ENCODE measurements around the gene GCSH. TPM values are rescaled to one million over a fixed set of nuclear protein-coding genes. Genes with fewer than 3 reads are reported as not detected.

The GCSH gene
- total RNA-seq, 3 donors from 2014 or later = 14.2 to 18.3 (median 18.0) TPM

DNA sequence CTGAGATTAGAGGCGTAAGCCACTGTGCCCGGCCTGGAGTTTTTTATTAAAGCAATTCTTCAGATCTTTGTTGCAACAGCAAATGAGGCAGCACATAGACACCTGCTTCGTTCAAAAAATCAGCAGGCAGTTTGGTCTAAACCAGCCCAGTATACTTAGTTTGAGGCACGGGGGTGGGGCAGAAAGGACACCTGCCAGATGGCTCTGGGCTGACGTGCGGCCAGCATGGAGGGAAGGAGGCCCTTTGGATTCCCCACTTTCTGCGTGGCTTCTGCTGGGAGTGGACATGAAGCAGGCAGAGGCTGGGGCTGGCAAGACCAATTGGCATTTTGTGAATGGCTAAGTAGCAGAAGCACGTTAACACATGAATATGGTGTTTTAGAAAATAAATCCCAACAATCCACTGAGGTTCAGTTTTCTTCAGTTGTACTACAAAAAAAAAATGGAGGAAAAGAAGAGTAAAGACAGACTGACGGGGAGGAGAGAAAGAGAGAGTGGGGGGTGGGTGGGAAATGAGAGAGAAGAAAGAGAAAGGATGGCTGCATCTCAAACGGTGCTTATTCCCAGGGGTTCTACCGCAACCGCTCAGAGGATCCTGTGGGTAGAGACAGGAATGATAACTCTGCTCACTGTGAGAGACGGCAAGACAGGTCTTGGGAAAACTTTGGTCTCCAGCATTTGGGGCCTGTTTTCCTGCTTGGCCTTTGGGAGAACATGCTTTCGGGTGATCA lies 35.5 kb downstream of the GCSH start:
- no peaks in the 10 kb centered on the region for H3K36me3 ChIP-seq (ENCODE audit: low read depth)
- H3K9me3 ChIP-seq = no peaks in the 10 kb centered on the region
- ATAC-seq (no peak), DNase-seq (no peak)
- H3K4me3 ChIP-seq = no peak overlapping the region
- H3K4me1 ChIP-seq (ENCODE audit: low read depth) = no peaks in the 10 kb centered on the region
- intact Hi-C loops (cut with DNase I, micrococcal nuclease) = no loop called here
- TF ChIP-seq, protein P1, sequence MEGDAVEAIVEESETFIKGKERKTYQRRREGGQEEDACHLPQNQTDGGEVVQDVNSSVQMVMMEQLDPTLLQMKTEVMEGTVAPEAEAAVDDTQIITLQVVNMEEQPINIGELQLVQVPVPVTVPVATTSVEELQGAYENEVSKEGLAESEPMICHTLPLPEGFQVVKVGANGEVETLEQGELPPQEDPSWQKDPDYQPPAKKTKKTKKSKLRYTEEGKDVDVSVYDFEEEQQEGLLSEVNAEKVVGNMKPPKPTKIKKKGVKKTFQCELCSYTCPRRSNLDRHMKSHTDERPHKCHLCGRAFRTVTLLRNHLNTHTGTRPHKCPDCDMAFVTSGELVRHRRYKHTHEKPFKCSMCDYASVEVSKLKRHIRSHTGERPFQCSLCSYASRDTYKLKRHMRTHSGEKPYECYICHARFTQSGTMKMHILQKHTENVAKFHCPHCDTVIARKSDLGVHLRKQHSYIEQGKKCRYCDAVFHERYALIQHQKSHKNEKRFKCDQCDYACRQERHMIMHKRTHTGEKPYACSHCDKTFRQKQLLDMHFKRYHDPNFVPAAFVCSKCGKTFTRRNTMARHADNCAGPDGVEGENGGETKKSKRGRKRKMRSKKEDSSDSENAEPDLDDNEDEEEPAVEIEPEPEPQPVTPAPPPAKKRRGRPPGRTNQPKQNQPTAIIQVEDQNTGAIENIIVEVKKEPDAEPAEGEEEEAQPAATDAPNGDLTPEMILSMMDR (IDR thresholded peaks at IDR 0.05) = no peak

DNA sequence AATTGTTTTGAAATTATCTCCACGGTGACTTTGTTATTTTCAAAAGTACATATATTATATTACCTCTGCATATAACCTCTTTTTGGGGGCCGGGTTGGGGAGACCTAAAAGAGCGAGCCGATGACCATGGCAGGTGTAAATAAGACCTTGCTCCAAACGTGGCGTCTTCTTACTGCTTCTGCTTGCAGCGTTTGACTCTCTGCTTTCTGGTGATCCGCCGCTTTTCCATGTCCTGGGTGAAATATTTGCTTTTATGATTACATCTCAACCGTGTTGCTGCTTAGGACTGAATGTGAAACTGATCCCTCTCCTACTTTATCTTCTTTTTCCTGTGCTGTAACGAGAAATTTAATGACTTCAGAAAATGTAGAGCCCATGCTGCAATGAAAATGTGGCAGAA lies 42.4 kb downstream of the GCSH start:
- H3K4me3 ChIP-seq = no peak overlapping the region
- peaks cover 11% of the 10 kb centered on the region for H3K9me3 ChIP-seq
- no peaks in the 10 kb centered on the region for H3K36me3 ChIP-seq (ENCODE audit: low read depth)
- intact Hi-C loops (cut with DNase I, micrococcal nuclease) = no loop called here
- ATAC-seq (no peak), DNase-seq (no peak)
- no peaks in the 10 kb centered on the region for H3K4me1 ChIP-seq (ENCODE audit: low read depth)
- TF ChIP-seq, protein P1 (IDR thresholded peaks at IDR 0.05) = no peak

DNA sequence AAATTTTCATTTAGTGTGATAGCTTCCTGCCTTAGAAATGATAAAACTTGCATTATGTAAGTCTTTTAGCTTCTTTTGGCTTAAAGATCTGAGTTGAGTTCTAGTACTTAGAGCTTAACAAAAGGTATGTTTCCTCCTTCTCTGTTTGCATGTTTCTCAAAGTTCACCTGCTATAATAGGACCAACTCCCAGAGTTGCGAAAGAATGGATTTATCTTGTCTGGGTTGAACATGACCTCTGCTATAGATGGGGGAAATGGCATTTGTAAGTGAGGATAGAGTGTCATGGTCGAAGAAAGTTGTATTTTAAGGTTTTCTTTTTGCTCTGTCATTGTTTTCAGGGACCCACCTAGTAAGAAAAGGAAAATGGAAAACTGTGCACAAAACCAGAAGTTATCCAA lies 53.4 kb downstream of the GCSH start:
- ATAC-seq = no peak
- intact Hi-C loops (cut with DNase I, micrococcal nuclease) = no loop called here
- no peaks in the 10 kb centered on the region for H3K9me3 ChIP-seq
- no peaks in the 10 kb centered on the region for H3K4me1 ChIP-seq (ENCODE audit: low read depth)
- no peak overlapping the region for H3K4me3 ChIP-seq
- H3K36me3 ChIP-seq (ENCODE audit: low read depth) = peaks cover 19% of the 10 kb centered on the region
- no peak for DNase-seq
- TF ChIP-seq, protein P1 (IDR thresholded peaks at IDR 0.05) = no peak

DNA sequence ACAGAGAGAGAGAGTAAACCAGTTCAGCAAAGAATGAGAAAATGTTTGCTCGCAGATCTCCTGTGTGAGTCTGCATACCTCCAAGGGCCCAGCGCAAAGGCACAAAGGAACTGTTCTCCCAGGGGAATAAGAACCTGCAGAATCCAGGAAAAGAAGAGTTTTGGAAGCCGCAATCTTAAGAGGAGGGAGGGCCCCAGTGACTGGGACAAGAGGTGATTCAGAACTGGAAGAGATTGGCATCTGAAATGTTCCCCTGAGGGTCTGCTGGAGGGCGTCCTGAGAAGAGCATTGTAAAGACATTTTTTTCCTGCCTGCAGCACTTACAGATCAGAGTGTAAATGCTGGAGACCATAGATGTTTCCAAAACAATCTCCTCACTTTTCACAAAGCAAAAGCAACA lies 54.5 kb downstream of the GCSH start:
- no peak for ATAC-seq
- peaks cover 7% of the 10 kb centered on the region for H3K4me1 ChIP-seq (ENCODE audit: low read depth)
- peaks cover 19% of the 10 kb centered on the region for H3K36me3 ChIP-seq (ENCODE audit: low read depth)
- intact Hi-C loops (cut with DNase I, micrococcal nuclease) = no loop called here
- H3K4me3 ChIP-seq = no peak overlapping the region
- no peaks in the 10 kb centered on the region for H3K9me3 ChIP-seq
- no peak for DNase-seq
- TF ChIP-seq, protein P1 (IDR thresholded peaks at IDR 0.05) = no peak

DNA sequence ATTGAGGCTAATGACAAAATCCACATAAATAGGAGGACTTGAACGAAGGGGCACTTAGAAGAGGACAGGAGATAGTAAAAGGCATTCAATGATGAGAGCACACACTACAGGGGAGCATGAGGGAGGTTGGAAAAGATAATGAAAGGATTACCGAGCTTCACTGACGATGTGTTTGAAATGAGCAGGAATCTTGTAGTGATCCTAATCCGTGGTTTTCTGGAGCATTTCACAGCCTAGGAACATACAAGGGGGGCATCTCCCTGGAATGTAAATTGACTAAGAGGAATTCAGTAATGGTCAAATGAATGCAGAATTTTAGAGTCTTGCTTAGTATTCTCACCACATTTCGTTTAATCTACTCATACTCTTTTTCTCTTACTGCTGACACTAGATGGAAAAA lies 55.4 kb downstream of the GCSH start:
- Histone ChIP-seq H3K36me3 (ENCODE audit: low read depth) (peaks cover 19% of the 10 kb centered on the region), H3K4me1 (ENCODE audit: low read depth) (peaks cover 7% of the 10 kb centered on the region), H3K9me3 (no peaks in the 10 kb centered on the region), H3K4me3 (no peak overlapping the region)
- intact Hi-C loops (cut with DNase I, micrococcal nuclease) = no loop called here
- DNase-seq (no peak), ATAC-seq (no peak)
- TF ChIP-seq, protein P1 (IDR thresholded peaks at IDR 0.05) = no peak
